GM12875 (cell line): ENCODE results near the gene GAS7.
"Not testable (repeated sequence)": the region's sequence is repeated elsewhere in the genome, so short reads cannot be mapped to it uniquely, and the experiment has no call there.

Source experiments
- H3K4me3 ChIP-seq: one replicate; pipeline ENCODE4 v1.5.1; 2011; ENCODE audit warnings: low read depth, low read length, control low read depth
- TF ChIP-seq, protein P1 (sequence below): IDR thresholded peaks from 2 replicates; pipeline ENCODE4 v1.5.1; 2011; ENCODE audit warnings: low read depth, mild to moderate bottlenecking, control low read depth, inconsistent platforms, low read length, moderate library complexity, borderline replicate concordance; ENCODE audit not compliant: insufficient read depth

GAS7 gene

DNA sequence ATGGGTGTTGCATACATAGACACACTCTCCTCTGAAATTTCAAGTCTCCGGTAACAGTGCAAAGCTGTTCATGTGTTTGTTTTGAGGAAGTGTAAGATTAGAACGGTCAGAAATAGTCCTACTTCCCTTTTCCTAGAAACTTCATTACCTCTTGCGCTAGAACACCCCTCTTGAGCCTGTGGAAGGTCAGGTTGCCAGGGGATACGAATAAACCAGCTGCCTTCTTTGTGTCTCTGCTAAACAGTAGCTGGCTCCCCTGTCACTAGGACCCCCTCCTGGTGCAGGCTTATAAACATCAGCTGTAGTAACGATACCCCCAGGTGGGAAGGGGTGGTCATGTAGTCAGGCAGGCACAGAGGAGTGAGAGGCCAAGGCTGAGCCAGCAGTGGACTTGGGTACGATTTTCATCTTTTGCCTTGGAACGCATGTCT lies 179.9 kb downstream of the GAS7 start:
- H3K4me3 ChIP-seq: no peak overlapping the region
- TF ChIP-seq, protein P1, sequence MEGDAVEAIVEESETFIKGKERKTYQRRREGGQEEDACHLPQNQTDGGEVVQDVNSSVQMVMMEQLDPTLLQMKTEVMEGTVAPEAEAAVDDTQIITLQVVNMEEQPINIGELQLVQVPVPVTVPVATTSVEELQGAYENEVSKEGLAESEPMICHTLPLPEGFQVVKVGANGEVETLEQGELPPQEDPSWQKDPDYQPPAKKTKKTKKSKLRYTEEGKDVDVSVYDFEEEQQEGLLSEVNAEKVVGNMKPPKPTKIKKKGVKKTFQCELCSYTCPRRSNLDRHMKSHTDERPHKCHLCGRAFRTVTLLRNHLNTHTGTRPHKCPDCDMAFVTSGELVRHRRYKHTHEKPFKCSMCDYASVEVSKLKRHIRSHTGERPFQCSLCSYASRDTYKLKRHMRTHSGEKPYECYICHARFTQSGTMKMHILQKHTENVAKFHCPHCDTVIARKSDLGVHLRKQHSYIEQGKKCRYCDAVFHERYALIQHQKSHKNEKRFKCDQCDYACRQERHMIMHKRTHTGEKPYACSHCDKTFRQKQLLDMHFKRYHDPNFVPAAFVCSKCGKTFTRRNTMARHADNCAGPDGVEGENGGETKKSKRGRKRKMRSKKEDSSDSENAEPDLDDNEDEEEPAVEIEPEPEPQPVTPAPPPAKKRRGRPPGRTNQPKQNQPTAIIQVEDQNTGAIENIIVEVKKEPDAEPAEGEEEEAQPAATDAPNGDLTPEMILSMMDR: no peak

DNA sequence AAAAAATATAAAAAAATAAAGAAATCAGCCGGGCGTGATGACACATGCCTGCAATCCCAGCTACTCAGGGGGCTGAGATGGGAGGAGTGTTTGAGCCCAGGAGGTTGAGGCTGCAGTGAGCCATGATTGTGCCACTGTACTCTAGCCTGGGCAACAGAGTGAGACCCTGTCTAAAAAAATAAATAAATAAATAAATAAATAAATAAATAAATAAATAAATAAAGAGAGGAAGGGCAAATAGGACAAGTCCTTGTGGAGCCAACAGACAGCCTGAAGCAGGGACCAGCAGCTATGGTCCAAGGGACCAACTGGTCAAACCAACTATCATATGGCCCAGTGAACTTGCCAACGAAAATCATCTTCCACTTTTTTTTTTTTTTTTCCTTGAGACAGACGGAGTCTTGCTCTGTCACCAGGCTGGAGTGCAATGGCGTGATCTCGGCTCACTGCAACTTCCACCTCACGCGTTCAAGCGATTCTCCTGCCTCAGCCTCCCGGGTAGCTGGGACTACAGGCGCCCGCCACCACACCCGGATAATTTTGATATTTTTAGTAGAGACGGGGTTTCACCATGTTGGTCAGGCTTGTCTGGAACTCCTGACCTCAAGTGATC lies 181.3 kb downstream of the GAS7 start:
- not testable (repeated sequence) for H3K4me3 ChIP-seq

DNA sequence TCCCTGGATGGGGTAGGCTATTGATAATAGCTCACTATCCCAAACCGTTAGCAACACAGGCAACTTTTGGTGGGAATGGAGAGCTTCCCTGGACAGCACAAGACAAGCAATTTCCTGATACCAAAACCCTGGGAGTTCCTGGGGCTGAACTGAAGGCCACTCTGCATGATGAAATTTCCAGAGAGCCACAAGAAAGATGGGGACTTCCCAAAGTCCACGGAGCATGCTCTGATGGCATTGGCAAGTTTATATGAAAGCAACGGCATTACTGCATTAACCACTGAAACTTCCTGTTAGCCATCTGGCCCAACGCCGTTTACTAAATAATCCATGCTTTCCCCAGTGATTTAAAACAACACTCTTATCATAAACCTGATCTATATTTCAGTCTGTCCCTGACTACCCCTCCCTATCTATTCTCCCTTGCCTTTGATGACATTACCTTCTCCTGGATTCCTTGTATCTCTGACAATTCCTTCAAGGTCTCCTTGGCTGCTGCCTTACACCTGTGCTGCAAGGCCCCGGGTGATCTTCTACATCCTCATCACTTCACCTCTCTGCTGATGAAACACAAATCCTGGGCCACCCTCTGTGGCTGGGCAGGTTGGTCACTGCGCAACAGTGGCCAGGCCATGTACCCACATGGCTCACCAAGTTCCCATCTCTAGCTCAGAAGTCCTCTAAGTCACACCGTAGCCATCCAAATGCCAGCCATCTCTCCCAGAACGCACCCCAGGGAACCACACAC lies 184.9 kb downstream of the GAS7 start:
- TF ChIP-seq, protein P1: no peak
- H3K4me3 ChIP-seq: no peak overlapping the region

DNA sequence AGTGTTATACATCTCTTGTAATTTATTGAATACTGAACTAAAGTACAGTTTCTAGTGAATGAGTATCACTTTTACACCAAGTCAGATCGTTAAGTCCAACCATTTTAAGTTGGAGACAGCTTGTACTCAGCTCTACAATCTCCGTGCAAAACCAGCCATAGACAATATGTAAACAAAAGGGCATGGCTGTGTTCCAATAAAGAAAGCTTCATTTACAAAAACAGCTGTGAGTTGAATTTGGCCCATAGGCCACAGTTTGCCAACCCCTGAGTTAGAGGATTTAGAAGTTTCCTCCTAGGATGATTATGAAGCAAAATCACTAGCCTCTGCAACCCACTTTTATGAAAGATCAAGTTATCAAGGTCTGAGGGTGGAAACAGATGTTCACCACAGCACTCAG lies 187.7 kb downstream of the GAS7 start:
- TF ChIP-seq, protein P1: no peak
- no peak overlapping the region for H3K4me3 ChIP-seq

GRCh38 chr17:10003705-10004104 lies 194.7 kb downstream of the GAS7 start:
- no peak overlapping the region for H3K4me3 ChIP-seq
- TF ChIP-seq, protein P1: no peak

- H3K4me3 ChIP-seq: not testable (repeated sequence)
Observed at GRCh38 chr17:10002567-10003360, 195.6 kb downstream of the GAS7 start.

DNA sequence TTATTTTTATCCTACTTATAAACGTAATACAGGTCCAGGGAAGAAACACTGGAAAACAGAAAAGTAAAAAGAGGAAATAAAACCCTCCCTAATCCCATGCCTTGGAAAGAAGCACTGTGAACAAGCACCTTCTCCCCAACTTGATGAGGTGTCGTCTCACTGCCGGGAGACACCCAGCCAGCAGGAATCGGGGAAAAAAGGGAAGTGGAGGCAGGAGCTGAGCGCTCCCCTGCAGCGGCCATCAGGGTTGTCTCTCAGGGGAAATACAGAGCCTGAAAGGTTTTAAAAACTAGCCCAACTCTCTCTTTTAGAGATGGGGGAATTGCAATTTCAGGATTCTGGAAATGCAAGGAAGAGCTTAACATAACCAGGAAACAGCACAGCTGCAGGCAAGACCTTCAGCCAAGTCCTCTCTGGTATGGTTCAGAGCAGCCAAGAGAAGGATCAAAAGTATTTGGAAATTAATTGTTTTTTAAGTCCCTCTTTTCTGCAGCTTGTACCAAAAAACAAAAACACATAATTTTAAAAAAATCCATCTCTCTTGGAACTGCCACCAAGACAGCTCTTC lies 197.0 kb downstream of the GAS7 start:
- H3K4me3 ChIP-seq: no peak overlapping the region
- TF ChIP-seq, protein P1: no peak
